Neural progenitor cell (in vitro differentiated cells): Measurements from ENCODE around the gene GGCX. TPM values are rescaled to one million over a fixed set of nuclear protein-coding genes. Genes with fewer than 3 reads are reported as not detected.

Experiments
- DNase-seq: peaks from one replicate; pipeline ENCODE4 v3.0.0-alpha.2; 2016; ENCODE audit warnings: low spot score
- H2AFZ ChIP-seq: fragments of 200-600 bp; sonication (generic); replicated peaks from 2 replicates; pipeline ENCODE4 v1.6.1; 2016; ENCODE audit warnings: antibody characterized with exemption
- H3F3A ChIP-seq: fragments of 200-600 bp; sonication (generic); 2 replicates; pipeline ENCODE4 v1.6.1; 2016; ENCODE audit warnings: antibody characterized with exemption, low read depth
- H3K27ac ChIP-seq: fragments of 200-600 bp; sonication (generic); 2 replicates; pipeline ENCODE4 v1.5.1; 2016; ENCODE audit warnings: mild to moderate bottlenecking
- H3K27me3 ChIP-seq: fragments of 200-600 bp; sonication (generic); 2 replicates; pipeline ENCODE4 v1.6.1; 2016; ENCODE audit warnings: mild to moderate bottlenecking, moderate library complexity
- H3K36me3 ChIP-seq: fragments of 200-600 bp; sonication (generic); 2 replicates; pipeline ENCODE4 v1.5.1; 2016
- H3K4me1 ChIP-seq: fragments of 200-600 bp; sonication (generic); 2 replicates; pipeline ENCODE4 v1.6.1; 2016; ENCODE audit warnings: mixed run types
- H3K4me2 ChIP-seq: fragments of 200-600 bp; sonication (generic); 2 replicates; pipeline ENCODE4 v1.6.1; 2016
- H3K4me3 ChIP-seq: fragments of 200-600 bp; sonication (generic); 2 replicates; pipeline ENCODE4 v1.5.1; 2016
- H3K79me2 ChIP-seq: fragments of 200-600 bp; sonication (generic); 2 replicates; pipeline ENCODE4 v1.6.1; 2016; ENCODE audit warnings: low read depth
- H3K9ac ChIP-seq: fragments of 200-600 bp; sonication (generic); 2 replicates; pipeline ENCODE4 v1.6.1; 2016
- H3K9me3 ChIP-seq: fragments of 200-600 bp; sonication (generic); 2 replicates; pipeline ENCODE4 v1.5.1; 2016; ENCODE audit warnings: low read depth
- H4K20me1 ChIP-seq: fragments of 200-600 bp; sonication (generic); 2 replicates; pipeline ENCODE4 v1.6.1; 2016; ENCODE audit warnings: low read depth
- H3K27ac Mint-ChIP-seq: 3 replicates; pipeline ENCODE4 v1.8.0; 2021; ENCODE audit warnings: mixed read lengths
- H3K27me3 Mint-ChIP-seq: 2 replicates; pipeline ENCODE4 v1.8.0; 2022; ENCODE audit warnings: low read depth, mild to moderate bottlenecking, inconsistent platforms, moderate library complexity, mixed read lengths; ENCODE audit not compliant: insufficient read depth
- H3K36me3 Mint-ChIP-seq: 3 replicates; pipeline ENCODE4 v1.8.0; 2021; ENCODE audit warnings: mixed read lengths
- H3K4me1 Mint-ChIP-seq: 3 replicates; pipeline ENCODE4 v1.8.0; 2021; ENCODE audit warnings: mixed read lengths
- H3K4me3 Mint-ChIP-seq: 3 replicates; pipeline ENCODE4 v1.8.0; 2021; ENCODE audit warnings: mild to moderate bottlenecking, moderate library complexity, mixed read lengths
- H3K9me3 Mint-ChIP-seq: 3 replicates; pipeline ENCODE4 v1.8.0; 2020; ENCODE audit warnings: mixed read lengths
- EZH2 ChIP-seq: fragments of 200-600 bp; sonication (generic); IDR thresholded peaks from 2 replicates; pipeline ENCODE4 v1.6.1; 2017; ENCODE audit warnings: antibody characterized with exemption, mild to moderate bottlenecking, moderate library complexity
- EZH2phosphoT487 ChIP-seq: fragments of 200-600 bp; sonication (generic); IDR thresholded peaks from 2 replicates; pipeline ENCODE4 v1.6.1; 2017; ENCODE audit warnings: antibody characterized with exemption
- total RNA-seq: library from RNA; depleted of rRNA; stranded (reverse); fragments of >200 nt; gene quantifications from 2 replicates; pipeline ENCODE4 v1.2.3, GENCODE V29; 2015; ENCODE audit warnings: low replicate concordance
- TF ChIP-seq, protein P1 (sequence below): fragments of 200-600 bp; sonication (generic); IDR thresholded peaks from 2 replicates; pipeline ENCODE4 v1.5.1; 2017; ENCODE audit warnings: antibody characterized with exemption, mild to moderate bottlenecking

The GGCX gene
- total RNA-seq, 1 donor from 2014 or later, result 29.7 TPM

DNA sequence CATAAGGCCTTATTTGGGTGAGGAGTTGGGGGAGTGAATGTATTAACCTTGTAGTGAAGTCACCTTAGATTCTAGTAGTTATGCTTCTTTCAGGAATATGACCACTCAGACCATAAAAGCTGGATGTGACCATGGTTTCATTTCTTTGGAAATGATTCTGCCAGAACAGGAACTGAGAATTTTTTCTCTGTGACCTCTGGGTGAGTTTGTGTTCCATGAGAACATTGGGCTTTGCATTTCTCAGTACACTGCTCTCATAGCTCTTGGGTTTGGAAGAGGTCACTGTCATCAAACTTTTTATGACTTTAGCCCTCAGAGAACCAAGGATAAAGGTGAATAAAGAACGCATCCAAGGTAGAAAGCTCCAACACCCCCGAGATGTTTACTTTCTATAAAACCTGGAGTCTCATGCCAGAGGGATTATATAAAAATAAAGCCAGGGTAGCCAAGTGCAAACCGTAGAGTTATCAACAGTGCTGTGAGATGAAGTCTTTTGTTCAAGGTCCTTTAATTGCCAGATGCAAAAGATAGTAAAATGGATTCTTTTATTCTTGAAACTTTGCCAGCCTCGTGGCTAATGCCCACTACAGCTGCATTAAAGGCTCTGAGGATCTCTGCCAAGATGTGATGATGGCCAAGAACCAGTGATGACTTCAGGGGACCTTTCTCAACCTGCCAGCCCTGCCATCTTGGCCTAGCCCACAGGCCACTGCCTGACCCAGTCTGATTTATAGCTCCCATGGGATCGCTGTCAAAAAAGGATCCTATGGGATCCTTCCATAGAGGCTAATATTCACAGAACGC is 50.1 kb downstream of the GGCX start:
- H3K9me3 ChIP-seq, result no peaks in the 10 kb centered on the region
- H2AFZ ChIP-seq, result no peak overlapping the region
- H3K27ac Mint-ChIP-seq, result no peak overlapping the region
- TF ChIP-seq, protein P1, sequence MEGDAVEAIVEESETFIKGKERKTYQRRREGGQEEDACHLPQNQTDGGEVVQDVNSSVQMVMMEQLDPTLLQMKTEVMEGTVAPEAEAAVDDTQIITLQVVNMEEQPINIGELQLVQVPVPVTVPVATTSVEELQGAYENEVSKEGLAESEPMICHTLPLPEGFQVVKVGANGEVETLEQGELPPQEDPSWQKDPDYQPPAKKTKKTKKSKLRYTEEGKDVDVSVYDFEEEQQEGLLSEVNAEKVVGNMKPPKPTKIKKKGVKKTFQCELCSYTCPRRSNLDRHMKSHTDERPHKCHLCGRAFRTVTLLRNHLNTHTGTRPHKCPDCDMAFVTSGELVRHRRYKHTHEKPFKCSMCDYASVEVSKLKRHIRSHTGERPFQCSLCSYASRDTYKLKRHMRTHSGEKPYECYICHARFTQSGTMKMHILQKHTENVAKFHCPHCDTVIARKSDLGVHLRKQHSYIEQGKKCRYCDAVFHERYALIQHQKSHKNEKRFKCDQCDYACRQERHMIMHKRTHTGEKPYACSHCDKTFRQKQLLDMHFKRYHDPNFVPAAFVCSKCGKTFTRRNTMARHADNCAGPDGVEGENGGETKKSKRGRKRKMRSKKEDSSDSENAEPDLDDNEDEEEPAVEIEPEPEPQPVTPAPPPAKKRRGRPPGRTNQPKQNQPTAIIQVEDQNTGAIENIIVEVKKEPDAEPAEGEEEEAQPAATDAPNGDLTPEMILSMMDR, result no peak
- TF ChIP-seq EZH2 (no peak), EZH2phosphoT487 (no peak)
- peaks cover 5% of the 10 kb centered on the region for H3K27me3 Mint-ChIP-seq
- H3K79me2 ChIP-seq, result no peaks in the 10 kb centered on the region
- no peak for DNase-seq
- no peaks in the 10 kb centered on the region for H3K36me3 ChIP-seq
- H3K9ac ChIP-seq, result no peak overlapping the region
- peaks cover 2% of the 10 kb centered on the region for H3K9me3 Mint-ChIP-seq
- H3K4me3 Mint-ChIP-seq, result no peak overlapping the region
- H3K4me1 ChIP-seq, result no peaks in the 10 kb centered on the region
- no peaks in the 10 kb centered on the region for H3K36me3 Mint-ChIP-seq
- no peaks in the 10 kb centered on the region for H3F3A ChIP-seq
- no peaks in the 10 kb centered on the region for H3K27me3 ChIP-seq
- no peak overlapping the region for H3K27ac ChIP-seq
- no peak overlapping the region for H3K4me2 ChIP-seq
- no peaks in the 10 kb centered on the region for H4K20me1 ChIP-seq
- no peaks in the 10 kb centered on the region for H3K4me1 Mint-ChIP-seq
- no peak overlapping the region for H3K4me3 ChIP-seq

DNA sequence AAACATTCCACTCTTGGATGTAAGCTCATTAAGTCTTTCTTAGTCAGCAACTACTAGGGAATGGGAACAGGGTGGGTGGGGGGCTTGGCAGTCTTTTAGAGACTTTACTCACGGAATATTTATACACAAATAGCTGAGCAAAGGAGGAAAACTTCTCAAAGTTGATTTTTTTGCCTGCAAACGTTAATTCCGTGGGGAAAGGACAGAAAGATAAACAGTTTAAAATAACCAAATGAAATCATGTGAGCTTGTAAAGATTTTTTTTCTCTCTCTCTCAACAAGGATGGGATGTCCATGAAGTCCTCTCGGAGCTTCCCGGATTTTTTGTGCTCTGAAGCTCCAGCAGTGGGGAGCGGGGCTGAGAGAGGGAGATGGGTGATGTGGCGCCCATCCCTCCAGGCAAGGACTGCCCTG is 54.5 kb downstream of the GGCX start:
- Histone ChIP-seq H3K27me3 (no peaks in the 10 kb centered on the region), H3K79me2 (no peaks in the 10 kb centered on the region), H3K36me3 (no peaks in the 10 kb centered on the region), H3K9ac (no peak overlapping the region), H3K27ac (no peak overlapping the region), H3K4me3 (no peak overlapping the region), H2AFZ (no peak overlapping the region), H3K4me2 (no peak overlapping the region), H3K9me3 (no peaks in the 10 kb centered on the region), H3F3A (no peaks in the 10 kb centered on the region), H3K4me1 (no peaks in the 10 kb centered on the region), H4K20me1 (no peaks in the 10 kb centered on the region)
- no peak overlapping the region for H3K4me3 Mint-ChIP-seq
- no peak overlapping the region for H3K27ac Mint-ChIP-seq
- peaks cover 13% of the 10 kb centered on the region for H3K27me3 Mint-ChIP-seq
- peaks cover 2% of the 10 kb centered on the region for H3K9me3 Mint-ChIP-seq
- no peak for TF ChIP-seq EZH2
- TF ChIP-seq, protein P1, result no peak
- TF ChIP-seq EZH2phosphoT487, result no peak
- DNase-seq, result no peak
- H3K36me3 Mint-ChIP-seq, result no peaks in the 10 kb centered on the region
- H3K4me1 Mint-ChIP-seq, result peaks cover 2% of the 10 kb centered on the region

DNA sequence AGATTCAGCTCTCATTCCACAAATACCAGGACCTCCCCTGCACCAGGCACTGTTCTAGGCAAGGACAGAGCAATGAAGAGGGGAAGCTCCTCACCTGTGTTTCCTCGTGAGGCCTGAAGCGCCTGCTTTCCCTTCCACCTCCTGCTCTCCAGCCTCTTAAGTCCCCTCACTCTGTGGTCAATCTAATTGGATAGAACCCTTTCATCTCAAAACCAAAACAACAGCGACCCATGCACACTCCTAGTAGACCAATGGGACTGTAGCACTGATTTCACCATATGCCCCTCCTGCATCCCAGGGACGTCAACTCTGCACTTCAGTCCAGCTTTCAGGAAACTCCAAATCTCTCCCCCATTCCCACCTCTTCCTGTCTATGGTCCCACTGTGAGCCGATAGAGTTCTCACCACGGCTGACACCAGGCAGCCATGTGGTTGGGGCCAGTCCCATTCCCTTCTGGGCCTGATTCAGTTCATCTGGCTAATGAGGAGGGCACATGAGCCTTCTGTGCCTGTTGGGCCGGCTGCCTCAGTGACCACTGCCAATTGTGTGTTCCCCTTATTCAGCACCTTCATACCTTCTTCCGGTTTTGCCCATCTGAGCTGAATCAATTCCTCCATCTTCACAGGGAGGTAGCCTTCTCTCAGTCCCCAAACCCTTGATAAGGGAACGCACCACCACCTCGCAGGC is 55.6 kb downstream of the GGCX start:
- no peaks in the 10 kb centered on the region for H3K36me3 ChIP-seq
- H3K9ac ChIP-seq, result no peak overlapping the region
- no peaks in the 10 kb centered on the region for H3F3A ChIP-seq
- H3K27ac ChIP-seq, result no peak overlapping the region
- peaks cover 13% of the 10 kb centered on the region for H3K27me3 Mint-ChIP-seq
- H4K20me1 ChIP-seq, result no peaks in the 10 kb centered on the region
- no peak overlapping the region for H2AFZ ChIP-seq
- H3K4me1 Mint-ChIP-seq, result peaks cover 2% of the 10 kb centered on the region
- no peaks in the 10 kb centered on the region for H3K79me2 ChIP-seq
- no peak overlapping the region for H3K4me3 ChIP-seq
- H3K27me3 ChIP-seq, result no peaks in the 10 kb centered on the region
- H3K4me1 ChIP-seq, result no peaks in the 10 kb centered on the region
- H3K36me3 Mint-ChIP-seq, result no peaks in the 10 kb centered on the region
- H3K9me3 ChIP-seq, result no peaks in the 10 kb centered on the region
- DNase-seq, result no peak
- no peak overlapping the region for H3K4me3 Mint-ChIP-seq
- no peak for TF ChIP-seq EZH2
- TF ChIP-seq, protein P1, result no peak
- no peak for TF ChIP-seq EZH2phosphoT487
- H3K27ac Mint-ChIP-seq, result no peak overlapping the region
- H3K9me3 Mint-ChIP-seq, result peaks cover 6% of the 10 kb centered on the region
- no peak overlapping the region for H3K4me2 ChIP-seq
